H1 (cell line): ENCODE measurements around the gene CAPN2. TPM values are rescaled to one million over a fixed set of nuclear protein-coding genes. Genes with fewer than 3 reads are reported as not detected.

ENCODE experiments used
- CTCF ChIA-PET: fragments of 300-600 bp; sonication (Branson Sonifier 250); formaldehyde crosslinking; loops from one replicate; lab custom pipeline; 2021; ENCODE audit not compliant: partially characterized antibody; lab: Charles Lee
- POLR2A ChIA-PET: fragments of 300-600 bp; sonication (Branson Sonifier 250); formaldehyde crosslinking; loops from one replicate; lab custom pipeline; 2021; ENCODE audit warnings: inconsistent platforms; ENCODE audit not compliant: partially characterized antibody; lab: Charles Lee
- DNase-seq, 2 experiments: peaks; one replicate each; pipeline versions ENCODE4 v3.0.0 to v3.0.0-alpha.2; 2010 to 2022; ENCODE audit warnings: low spot score in 2 of 2, low read depth in 1 of 2, mixed read lengths in 1 of 2
- FAIRE-seq: peaks from 2 replicates; lab custom pipeline; 2011; peaks lifted over from hg19 to GRCh38; lab: Jason Lieb, UNC
- H2AFZ ChIP-seq: 2 replicates; pipeline ENCODE4 v1.8.1; 2012; ENCODE audit warnings: low read length, inconsistent platforms
- H2AK5ac ChIP-seq: 2 replicates; pipeline ENCODE4 v1.6.1; 2013; ENCODE audit warnings: low read depth, low read length
- H2BK120ac ChIP-seq: replicated peaks from 2 replicates; pipeline ENCODE3; 2013; ENCODE audit warnings: low read depth, low read length, inconsistent platforms
- H2BK12ac ChIP-seq: 2 replicates; pipeline ENCODE4 v1.6.1; 2013; ENCODE audit warnings: low read depth, low read length
- H2BK15ac ChIP-seq: 2 replicates; pipeline ENCODE4 v1.6.1; 2013; ENCODE audit warnings: low read length
- H2BK20ac ChIP-seq: 2 replicates; pipeline ENCODE4 v1.6.1; 2013; ENCODE audit warnings: low read length
- H2BK5ac ChIP-seq: 2 replicates; pipeline ENCODE4 v1.6.1; 2013; ENCODE audit warnings: low read depth, low read length
- H3K14ac ChIP-seq: 2 replicates; pipeline ENCODE4 v1.6.1; 2013; ENCODE audit warnings: inconsistent platforms; ENCODE audit not compliant: insufficient read length
- H3K18ac ChIP-seq: 2 replicates; pipeline ENCODE4 v1.6.1; 2013; ENCODE audit warnings: low read length; ENCODE audit errors: extremely low read depth
- H3K23ac ChIP-seq: 2 replicates; pipeline ENCODE4 v1.6.1; 2013; ENCODE audit warnings: inconsistent platforms; ENCODE audit not compliant: insufficient read length
- H3K23me2 ChIP-seq: 2 replicates; pipeline ENCODE4 v1.6.1; 2013; ENCODE audit warnings: low read depth, low read length
- H3K27ac ChIP-seq: 2 replicates; pipeline ENCODE4 v1.6.1; 2011; ENCODE audit warnings: low read depth, low read length, inconsistent platforms
- H3K27me3 ChIP-seq, 4 experiments: replicated peaks in 1 of 4; 1 replicate in 1 of 4; 2 replicates in 3 of 4; pipeline versions ENCODE4 v1.6.1 to v1.8.1; 2011 to 2013; ENCODE audit warnings: low read length in 3 of 4, mild to moderate bottlenecking in 3 of 4, inconsistent platforms in 2 of 4, mixed read lengths in 2 of 4, moderate library complexity in 1 of 4; ENCODE audit not compliant: control insufficient read depth in 3 of 4, insufficient read depth in 3 of 4; ENCODE audit errors: extremely low read depth in 1 of 4
- H3K36me3 ChIP-seq, 4 experiments: 2 replicates each; pipeline versions ENCODE4 v1.6.1 to v1.8.1; 2011 to 2013; ENCODE audit warnings: mild to moderate bottlenecking in 4 of 4, low read length in 3 of 4, moderate library complexity in 2 of 4, control low read depth in 1 of 4, inconsistent platforms in 1 of 4; ENCODE audit not compliant: insufficient read depth in 4 of 4, control insufficient read depth in 2 of 4
- H3K4ac ChIP-seq: replicated peaks from 2 replicates; pipeline ENCODE3; 2013; ENCODE audit warnings: low read length, low read depth, mixed read lengths, inconsistent platforms; ENCODE audit not compliant: insufficient read length
- H3K4me1 ChIP-seq, 4 experiments: replicated peaks in 1 of 4; 1 replicate in 1 of 4; 2 replicates in 3 of 4; pipeline versions ENCODE4 v1.6.1 to v1.8.1; 2011 to 2013; ENCODE audit warnings: low read length in 3 of 4, inconsistent platforms in 2 of 4, mixed read lengths in 1 of 4; ENCODE audit not compliant: insufficient read depth in 4 of 4, control insufficient read depth in 3 of 4
- H3K4me2 ChIP-seq, 2 experiments: 2 replicates each; pipeline versions ENCODE4 v1.6.1 to v1.8.1; 2011 to 2013; ENCODE audit warnings: low read depth in 2 of 2, low read length in 2 of 2, control low read depth in 1 of 2, inconsistent platforms in 1 of 2, mild to moderate bottlenecking in 1 of 2; ENCODE audit not compliant: insufficient read depth in 1 of 2
- H3K4me3 ChIP-seq, 4 experiments: fragments of 200-600, 300-600 bp in 1 of 4; sonication (generic), shearing (Covaris generic), sonication (Bioruptor Twin) in 1 of 4; 2 replicates each; pipeline versions ENCODE4 v1.5.1 to v1.8.1; 2011 to 2016; ENCODE audit warnings: low read length in 4 of 4, low read depth in 3 of 4, control low read depth in 2 of 4, inconsistent platforms in 2 of 4, mild to moderate bottlenecking in 2 of 4, mixed read lengths in 1 of 4, moderate library complexity in 1 of 4; ENCODE audit not compliant: insufficient read depth in 2 of 4; ENCODE audit errors: extremely low read depth in 1 of 4
- H3K56ac ChIP-seq: replicated peaks from 2 replicates; pipeline ENCODE3; 2013; ENCODE audit warnings: low read depth, mild to moderate bottlenecking, mixed read lengths, low read length, inconsistent platforms; ENCODE audit not compliant: insufficient read length
- H3K79me1 ChIP-seq: 2 replicates; pipeline ENCODE4 v1.6.1; 2013; ENCODE audit warnings: low read depth, low read length, control low read depth
- H3K79me2 ChIP-seq, 2 experiments: 2 replicates each; pipeline versions ENCODE4 v1.6.1 to v1.8.1; 2012 to 2013; ENCODE audit warnings: low read length in 2 of 2, mild to moderate bottlenecking in 2 of 2, inconsistent platforms in 1 of 2; ENCODE audit not compliant: insufficient read depth in 2 of 2, control insufficient read depth in 1 of 2
- H3K9ac ChIP-seq, 4 experiments: replicated peaks in 1 of 4; 1 replicate in 1 of 4; 2 replicates in 3 of 4; pipeline versions ENCODE4 v1.6.1 to v1.8.1; 2011 to 2013; ENCODE audit warnings: low read depth in 3 of 4, low read length in 3 of 4, control low read depth in 2 of 4, mild to moderate bottlenecking in 2 of 4, moderate library complexity in 2 of 4, inconsistent platforms in 1 of 4; ENCODE audit errors: extremely low read depth in 1 of 4
- H3K9me3 ChIP-seq, 2 experiments: 2 replicates each; pipeline versions ENCODE4 v1.6.1 to v1.8.1; 2012 to 2013; ENCODE audit warnings: mild to moderate bottlenecking in 2 of 2, moderate library complexity in 2 of 2, control low read depth in 1 of 2, inconsistent platforms in 1 of 2, low read depth in 1 of 2, low read length in 1 of 2, mixed read lengths in 1 of 2; ENCODE audit not compliant: insufficient read depth in 2 of 2
- H4K20me1 ChIP-seq, 2 experiments: replicated peaks in 1 of 2; 2 replicates each; pipeline versions ENCODE3 to v1.8.1; 2011 to 2013; ENCODE audit warnings: inconsistent platforms in 2 of 2, low read length in 2 of 2, mild to moderate bottlenecking in 1 of 2; ENCODE audit not compliant: insufficient read depth in 2 of 2, control insufficient read depth in 1 of 2
- H4K5ac ChIP-seq: 2 replicates; pipeline ENCODE4 v1.6.1; 2013; ENCODE audit warnings: low read length, low read depth, mixed read lengths, inconsistent platforms; ENCODE audit not compliant: insufficient read length
- H4K8ac ChIP-seq: 2 replicates; pipeline ENCODE4 v1.8.0; 2013; ENCODE audit warnings: mild to moderate bottlenecking, moderate library complexity, low read length, inconsistent platforms; ENCODE audit not compliant: insufficient read depth; ENCODE audit errors: extremely low read depth
- H4K91ac ChIP-seq: replicated peaks from 2 replicates; pipeline ENCODE3; 2013; ENCODE audit warnings: low read length, mixed read lengths, inconsistent platforms; ENCODE audit not compliant: insufficient read length
- SUZ12 ChIP-seq: fragments of 200-600 bp; sonication (generic); IDR thresholded peaks from 2 replicates; pipeline ENCODE4 v1.6.1; 2012; ENCODE audit warnings: mild to moderate bottlenecking, inconsistent platforms, low read length, moderate library complexity, mixed read lengths
- TEAD4 ChIP-seq: IDR thresholded peaks from 2 replicates; pipeline ENCODE4 v1.6.1; 2012; ENCODE audit warnings: low read depth, low read length, inconsistent platforms, mixed read lengths
- WGBS, 2 experiments: shearing (Covaris generic) in 1 of 2; methylation state at CpG; one replicate each; pipeline versions ENCODE4 v1.1.6 to v1.1.7; 2013 to 2015; ENCODE audit warnings: low lambda C conversion rate in 2 of 2, mixed read lengths in 2 of 2, inconsistent platforms in 1 of 2, low coverage in 1 of 2, missing lambda C conversion rate in 1 of 2; ENCODE audit not compliant: insufficient replicate concordance in 2 of 2, insufficient coverage in 1 of 2, insufficient read length in 1 of 2; ENCODE audit errors: extremely low coverage in 1 of 2, missing lambda C conversion rate in 1 of 2; 5-methylcytosine and 5-hydroxymethylcytosine counted together
- polyA plus RNA-seq, 7 experiments: library from polyadenylated mRNA; depleted of rRNA in 3 of 7; stranded (reverse) in 5 of 7; unstranded in 2 of 7; fragments of >200 nt in 5 of 7; fragments of 200-250 nt in 2 of 7; gene quantifications; 1 replicate in 5 of 7; 2 replicates in 1 of 7; 4 replicates in 1 of 7; pipeline versions ENCODE4 v1.2.1 to v1.2.3, GENCODE V29; 2011 to 2013; ENCODE audit warnings: missing spikeins in 2 of 7, mixed read lengths in 2 of 7
- total RNA-seq: library from RNA; stranded (reverse); fragmentation: NEBNext Ultra II Directional; extraction: Animal tissue kit (Norgen Biotek cat#: 25700); gene quantifications from 2 replicates; pipeline ENCODE4 v1.2.1, GENCODE V29; 2021

Gene CAPN2
- total and polyA plus RNA-seq, 2 of the 8 experiments (the other 6 are each of a cell fraction or from before 2014, with no cell fraction given), result 9.2 to 10.3 TPM

DNA sequence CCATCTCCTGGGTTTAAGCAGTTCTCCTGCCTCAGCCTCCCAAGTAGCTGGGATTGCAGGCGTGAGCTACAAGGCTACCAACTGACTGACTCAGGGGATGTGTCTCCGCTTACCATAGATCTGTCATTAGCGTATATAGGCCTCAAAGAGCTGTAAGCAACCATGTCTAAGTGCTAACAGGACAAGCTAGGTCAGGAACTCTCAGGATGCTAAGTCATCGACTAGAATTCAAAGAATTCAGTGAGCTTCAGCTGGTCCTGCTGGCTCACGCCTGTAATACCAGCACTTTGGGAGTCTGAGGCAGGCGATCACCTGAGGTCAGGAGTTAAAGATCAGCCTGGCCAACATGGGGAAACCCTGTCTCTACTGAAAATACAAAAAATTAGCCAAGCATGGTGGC is 29.5 kb downstream of the CAPN2 start:
- no peak overlapping the region for H3K56ac ChIP-seq
- no peak overlapping the region for H4K91ac ChIP-seq
- H3K9me3 ChIP-seq, result no peaks in the 10 kb centered on the region
- H4K20me1 ChIP-seq, result no peaks in the 10 kb centered on the region
- no peak overlapping the region for H2AFZ ChIP-seq
- no peak overlapping the region for H2BK20ac ChIP-seq
- peaks cover 0 to under 1% (median 0%) of the 10 kb centered on the region in 4 experiments; a peak in 1 of 7 replicates for H3K27me3 ChIP-seq
- no peak overlapping the region for H3K27ac ChIP-seq
- 87% methylated on average over 6 of the region's 6 CpGs; no CpG with 5 or more reads in 1 of the 2 experiments for WGBS, 2 experiments
- no peak overlapping the region for H3K4ac ChIP-seq
- TF ChIP-seq SUZ12 (no peak), TEAD4 (peak; percentile 66)
- TF ChIP-seq, all 59 proteins: peak for 1
- no peak overlapping the region for H2BK5ac ChIP-seq
- POLR2A ChIA-PET, result interaction anchor here (0.8 to 1.8 kb wide), 4 partner anchors 11 to 104 kb away, joined by 3 to 5 read pairs (median 4); partner anchors contain the start of genes CAPN2 and TP53BP2
- no peaks in the 10 kb centered on the region; a peak in 1 of 8 replicates for H3K36me3 ChIP-seq
- H3K14ac ChIP-seq, result no peak overlapping the region
- no peak overlapping the region for H4K5ac ChIP-seq
- FAIRE-seq, result no peak
- H3K4me1 ChIP-seq, result no peaks in the 10 kb centered on the region; a peak in 1 of 7 replicates
- no peak for DNase-seq
- no peak overlapping the region for H3K18ac ChIP-seq
- no peak overlapping the region for H2AK5ac ChIP-seq
- H3K23ac ChIP-seq, result no peak overlapping the region
- H3K79me2 ChIP-seq, result no peaks in the 10 kb centered on the region
- no peaks in the 10 kb centered on the region for H3K23me2 ChIP-seq
- no peaks in the 10 kb centered on the region for H3K79me1 ChIP-seq
- H2BK120ac ChIP-seq, result no peak overlapping the region
- CTCF ChIA-PET, result interaction anchor here (1.0 to 1.5 kb wide), 3 partner anchors 24 to 30 kb away, joined by 3 to 4 read pairs (median 3); partner anchors contain the start of gene CAPN2
- H2BK15ac ChIP-seq, result no peak overlapping the region
- H3K4me3 ChIP-seq, result no peak overlapping the region
- no peak overlapping the region for H2BK12ac ChIP-seq
- H4K8ac ChIP-seq, result no peak overlapping the region
- H3K4me2 ChIP-seq, result no peak overlapping the region
- H3K9ac ChIP-seq, result no peak overlapping the region
